H1 (cell line): ENCODE data around the gene SMG9. TPM values are rescaled to one million over a fixed set of nuclear protein-coding genes. Genes with fewer than 3 reads are reported as not detected.

Experiments used
- BACH1 ChIP-seq: IDR thresholded peaks from 2 replicates; pipeline ENCODE4 v1.6.1; 2012; ENCODE audit warnings: low read length, improper control_type of control experiment
- BCL11A ChIP-seq, 2 experiments: IDR thresholded peaks; one replicate each; pipeline ENCODE4 v1.6.1; 2011; ENCODE audit warnings: low read depth in 2 of 2, low read length in 2 of 2, mild to moderate bottlenecking in 2 of 2
- CBX8 ChIP-seq: fragments of 300-800, 300-1000 bp; sonication (generic); IDR thresholded peaks from 2 replicates; pipeline ENCODE4 v1.7.1; 2016; ENCODE audit warnings: low read depth, low read length, borderline replicate concordance
- CEBPB ChIP-seq: IDR thresholded peaks from 2 replicates; pipeline ENCODE4 v1.6.1; 2012; ENCODE audit warnings: low read depth, low read length
- CHD1 ChIP-seq: IDR thresholded peaks from 2 replicates; pipeline ENCODE4 v1.6.1; 2012; ENCODE audit warnings: low read depth, low read length, improper control_type of control experiment
- E2F6 ChIP-seq: IDR thresholded peaks from 2 replicates; pipeline ENCODE4 v1.6.1; 2012; ENCODE audit warnings: inconsistent platforms
- EGR1 ChIP-seq: IDR thresholded peaks from 2 replicates; pipeline ENCODE4 v1.6.1; 2011; ENCODE audit warnings: low read depth, low read length, borderline replicate concordance
- EZH2 ChIP-seq: fragments of 200-600 bp; sonication (generic); IDR thresholded peaks from 2 replicates; pipeline ENCODE4 v1.7.1; 2012; ENCODE audit warnings: low read depth, mild to moderate bottlenecking, moderate library complexity, low read length, inconsistent platforms; ENCODE audit not compliant: severe bottlenecking
- FOSL1 ChIP-seq: IDR thresholded peaks from 2 replicates; pipeline ENCODE4 v1.6.1; 2011; ENCODE audit warnings: mild to moderate bottlenecking, low read depth, low read length, moderate library complexity; ENCODE audit not compliant: insufficient read depth
- GTF2F1 ChIP-seq: IDR thresholded peaks from 2 replicates; pipeline ENCODE4 v1.6.1; 2012; ENCODE audit warnings: low read depth, low read length, improper control_type of control experiment, borderline replicate concordance
- HDAC2 ChIP-seq, 2 experiments: fragments of 300-600 bp in 1 of 2; sonication (generic) in 1 of 2; IDR thresholded peaks; 2 replicates each; pipeline ENCODE4 v1.6.1; 2011 to 2012; ENCODE audit warnings: low read depth in 2 of 2, low read length in 2 of 2, mild to moderate bottlenecking in 2 of 2, moderate library complexity in 2 of 2, borderline replicate concordance in 1 of 2, inconsistent platforms in 1 of 2
- HDAC6 ChIP-seq: IDR thresholded peaks from one replicate; pipeline ENCODE4 v1.7.1; 2012; ENCODE audit warnings: low read depth, mild to moderate bottlenecking, inconsistent platforms, low read length, moderate library complexity
- JUND ChIP-seq: IDR thresholded peaks from 2 replicates; pipeline ENCODE4 v1.6.1; 2011; ENCODE audit warnings: mild to moderate bottlenecking, improper control_type of control experiment, low read length
- KDM1A ChIP-seq: fragments of 200-600, 300-600 bp; sonication (generic); IDR thresholded peaks from 2 replicates; pipeline ENCODE4 v1.7.1; 2016; ENCODE audit warnings: mild to moderate bottlenecking, low read length, borderline replicate concordance
- KDM5A ChIP-seq: fragments of 200-600 bp; IDR thresholded peaks from 2 replicates; pipeline ENCODE4 v1.7.1; 2012; ENCODE audit warnings: mild to moderate bottlenecking, low read length, inconsistent platforms, mixed read lengths
- NANOG ChIP-seq: IDR thresholded peaks from 2 replicates; pipeline ENCODE4 v1.6.1; 2011; ENCODE audit warnings: low read length, low read depth, mild to moderate bottlenecking, inconsistent platforms; ENCODE audit not compliant: insufficient read depth, poor library complexity, severe bottlenecking
- RNF2 ChIP-seq: fragments of 200-900, 300-1000 bp; sonication (generic); IDR thresholded peaks from 2 replicates; pipeline ENCODE4 v1.7.1; 2016; ENCODE audit warnings: borderline replicate concordance, low read depth, mild to moderate bottlenecking, antibody characterized with exemption, low read length; ENCODE audit not compliant: poor library complexity, severe bottlenecking; ENCODE audit errors: missing control alignments
- SP4 ChIP-seq: IDR thresholded peaks from 2 replicates; pipeline ENCODE4 v1.6.1; 2012; ENCODE audit warnings: low read length, inconsistent platforms
- TAF7 ChIP-seq: optimal IDR thresholded peaks from 2 replicates; pipeline ENCODE3; 2011; ENCODE audit warnings: low read depth, mild to moderate bottlenecking, inconsistent platforms, low read length, moderate library complexity, borderline replicate concordance
- TBP ChIP-seq: IDR thresholded peaks from 2 replicates; pipeline ENCODE4 v1.6.1; 2011; ENCODE audit warnings: low read depth, low read length, improper control_type of control experiment
- TCF12 ChIP-seq: IDR thresholded peaks from 2 replicates; pipeline ENCODE4 v1.6.1; 2011; ENCODE audit warnings: low read depth, mild to moderate bottlenecking, low read length
- TEAD4 ChIP-seq: IDR thresholded peaks from 2 replicates; pipeline ENCODE4 v1.6.1; 2012; ENCODE audit warnings: low read depth, low read length, inconsistent platforms, mixed read lengths
- YY1 ChIP-seq: IDR thresholded peaks from 2 replicates; pipeline ENCODE4 v1.6.1; 2011; ENCODE audit warnings: low read depth, mild to moderate bottlenecking, low read length
- ZNF274 ChIP-seq: IDR thresholded peaks from 2 replicates; pipeline ENCODE4 v1.7.0; 2012; ENCODE audit warnings: low read length, borderline replicate concordance; ENCODE audit errors: extremely low read depth
- polyA plus RNA-seq, 7 experiments: library from polyadenylated mRNA; depleted of rRNA in 3 of 7; stranded (reverse) in 5 of 7; unstranded in 2 of 7; fragments of >200 nt in 5 of 7; fragments of 200-250 nt in 2 of 7; gene quantifications; 1 replicate in 5 of 7; 2 replicates in 1 of 7; 4 replicates in 1 of 7; pipeline versions ENCODE4 v1.2.1 to v1.2.3, GENCODE V29; 2011 to 2013; ENCODE audit warnings: missing spikeins in 2 of 7, mixed read lengths in 2 of 7
- total RNA-seq: library from RNA; stranded (reverse); fragmentation: NEBNext Ultra II Directional; extraction: Animal tissue kit (Norgen Biotek cat#: 25700); gene quantifications from 2 replicates; pipeline ENCODE4 v1.2.1, GENCODE V29; 2021

The SMG9 gene
- total and polyA plus RNA-seq, 2 of the 8 experiments (the other 6 are each of a cell fraction or from before 2014, with no cell fraction given) = 20.4 to 28.7 TPM

- TF ChIP-seq EGR1 (no peak; the same call in 1 of the 2 replicates), TCF12 (no peak), CBX8 (no peak), CEBPB (no peak), KDM1A (no peak), ZNF274 (no peak), HDAC6 (no peak), TAF7 (peak; percentile 83), TBP (peak; percentile 64), EZH2 (no peak), JUND (no peak), HDAC2 (IDR thresholded peaks at IDR 0.05; ENCODE audit: borderline replicate concordance in 1 of 2, low read depth in 2 of 2, low read length in 2 of 2) (0 out of 4 replicates have a peak, but pooled peaks have one; percentile 8 to 61), BCL11A (IDR thresholded peaks at IDR 0.05; ENCODE audit: low read depth in 2 of 2, low read length in 2 of 2) (no peak), NANOG (no peak), BACH1 (peak; percentile 88), CHD1 (no peak), SP4 (peak; percentile 48; the same call in 1 of the 2 replicates), TEAD4 (no peak), YY1 (peak; percentile 83; the same call in 1 of the 2 replicates), FOSL1 (no peak), E2F6 (peak; percentile 78; the same call in 1 of the 2 replicates), RNF2 (no peak), GTF2F1 (no peak), KDM5A (no peak)
Observed at GRCh38 chr19:43754503-43755255, at the start of gene SMG9 (continued).
